IMR-90 (cell line): ENCODE measurements around the gene CPEB3. TPM values are rescaled to one million over a fixed set of nuclear protein-coding genes. Genes with fewer than 3 reads are reported as not detected.

Experiments used
- ATAC-seq: fragments of 200-7000 bp; cut with Tn5 transposase; 2 replicates; pipeline ENCODE4 v1.9.1; 2020; ENCODE audit warnings: low read depth, mild to moderate bottlenecking, moderate library complexity
- BruUV-seq: library from RNA; stranded (reverse); fragments of 400-500 nt; replicated peaks from 2 replicates; lab custom pipeline; 2021; lab: Mats Ljungman, UMichigan
- CTCF ChIA-PET: fragments of 300-600 bp; formaldehyde crosslinking; extraction: SDS; loops from one replicate; lab custom pipeline; 2021; ENCODE audit warnings: antibody characterized with exemption; lab: Yijun Ruan, JAX
- POLR2A ChIA-PET: fragments of 300-600 bp; sonication (Branson Sonifier 250); formaldehyde crosslinking; loops from one replicate; lab custom pipeline; 2022; ENCODE audit warnings: antibody characterized with exemption; ENCODE audit not compliant: unreplicated experiment; lab: Charles Lee
- DNase-seq: peaks from one replicate; pipeline ENCODE4 v3.0.0; 2013
- H2AFZ ChIP-seq: replicated peaks from 2 replicates; pipeline ENCODE3; 2013; ENCODE audit warnings: low read length, mild to moderate bottlenecking; ENCODE audit not compliant: poor library complexity
- H2AK5ac ChIP-seq: 2 replicates; pipeline ENCODE4 v1.6.1; 2013; ENCODE audit warnings: low read depth, low read length, inconsistent platforms
- H2AK9ac ChIP-seq: replicated peaks from 2 replicates; pipeline ENCODE3; 2013; ENCODE audit warnings: mild to moderate bottlenecking, low read depth, low read length, moderate library complexity; ENCODE audit not compliant: poor library complexity
- H2BK120ac ChIP-seq: 2 replicates; pipeline ENCODE4 v1.6.1; 2013; ENCODE audit warnings: low read depth, low read length, inconsistent platforms
- H2BK15ac ChIP-seq: 3 replicates; pipeline ENCODE4 v1.6.1; 2013; ENCODE audit warnings: low read depth, low read length, inconsistent platforms
- H2BK20ac ChIP-seq: 2 replicates; pipeline ENCODE4 v1.6.1; 2013; ENCODE audit warnings: low read depth, mild to moderate bottlenecking, inconsistent platforms, low read length, moderate library complexity
- H2BK5ac ChIP-seq: 2 replicates; pipeline ENCODE4 v1.6.1; 2013; ENCODE audit warnings: mild to moderate bottlenecking, low read depth, low read length, inconsistent platforms; ENCODE audit not compliant: poor library complexity, severe bottlenecking
- H3K14ac ChIP-seq: replicated peaks from 2 replicates; pipeline ENCODE4 v1.6.1; 2013; ENCODE audit warnings: low read depth, low read length, inconsistent platforms
- H3K18ac ChIP-seq: 2 replicates; pipeline ENCODE4 v1.6.1; 2013; ENCODE audit warnings: low read depth, low read length, control low read depth
- H3K23ac ChIP-seq: 2 replicates; pipeline ENCODE4 v1.6.1; 2013; ENCODE audit warnings: low read depth, low read length, inconsistent platforms
- H3K27ac ChIP-seq: 2 replicates; pipeline ENCODE4 v1.5.1; 2013; ENCODE audit warnings: mild to moderate bottlenecking, control low read depth, low read length; ENCODE audit not compliant: insufficient read depth
- H3K27me3 ChIP-seq: 2 replicates; pipeline ENCODE4 v1.6.1; 2013; ENCODE audit warnings: low read length; ENCODE audit not compliant: control insufficient read depth, insufficient read depth
- H3K36me3 ChIP-seq: 2 replicates; pipeline ENCODE4 v1.6.1; 2013; ENCODE audit warnings: low read length, mixed read lengths; ENCODE audit not compliant: control insufficient read depth, insufficient read depth
- H3K4ac ChIP-seq: 2 replicates; pipeline ENCODE4 v1.6.1; 2013; ENCODE audit warnings: low read depth, low read length, inconsistent platforms
- H3K4me1 ChIP-seq: 2 replicates; pipeline ENCODE4 v1.6.1; 2013; ENCODE audit warnings: low read length, mixed read lengths; ENCODE audit not compliant: control insufficient read depth, insufficient read depth
- H3K4me2 ChIP-seq: 2 replicates; pipeline ENCODE4 v1.6.1; 2013; ENCODE audit warnings: low read depth, mild to moderate bottlenecking, control low read depth, low read length, moderate library complexity
- H3K4me3 ChIP-seq: 2 replicates; pipeline ENCODE4 v1.5.1; 2013; ENCODE audit warnings: low read depth, mild to moderate bottlenecking, control low read depth, low read length, moderate library complexity; ENCODE audit not compliant: insufficient read depth
- H3K56ac ChIP-seq: 2 replicates; pipeline ENCODE4 v1.6.1; 2013; ENCODE audit warnings: low read length, inconsistent platforms; ENCODE audit not compliant: insufficient read depth; ENCODE audit errors: extremely low read depth
- H3K79me1 ChIP-seq, 2 experiments: 2 replicates each; pipeline ENCODE4 v1.6.1; 2013; ENCODE audit warnings: low read length in 2 of 2, inconsistent platforms in 1 of 2, low read depth in 1 of 2
- H3K9ac ChIP-seq: 2 replicates; pipeline ENCODE4 v1.6.1; 2013; ENCODE audit warnings: low read depth, low read length, control low read depth
- H3K9me1 ChIP-seq: 2 replicates; pipeline ENCODE4 v1.6.1; 2013; ENCODE audit warnings: low read length, inconsistent platforms; ENCODE audit not compliant: insufficient read depth
- H3K9me3 ChIP-seq: 2 replicates; pipeline ENCODE4 v1.6.1; 2013; ENCODE audit warnings: low read length; ENCODE audit not compliant: control insufficient read depth, insufficient read depth
- H4K20me1 ChIP-seq: 2 replicates; pipeline ENCODE4 v1.6.1; 2013; ENCODE audit warnings: low read length, inconsistent platforms; ENCODE audit not compliant: insufficient read depth
- H4K5ac ChIP-seq: 2 replicates; pipeline ENCODE4 v1.6.1; 2013; ENCODE audit warnings: mild to moderate bottlenecking, low read depth, low read length, control low read depth
- H4K8ac ChIP-seq, 2 experiments: 2 replicates each; pipeline ENCODE4 v1.6.1; 2013; ENCODE audit warnings: low read depth in 2 of 2, low read length in 2 of 2, control low read depth in 1 of 2, inconsistent platforms in 1 of 2
- H4K91ac ChIP-seq: 2 replicates; pipeline ENCODE4 v1.6.1; 2013; ENCODE audit warnings: low read depth, low read length, inconsistent platforms; ENCODE audit not compliant: insufficient read depth
- BHLHE40 ChIP-seq: fragments of 150-350 bp; IDR thresholded peaks from 2 replicates; pipeline ENCODE4 v1.6.1; 2016; ENCODE audit warnings: mild to moderate bottlenecking, low read depth, low read length
- CEBPB ChIP-seq: IDR thresholded peaks from 2 replicates; pipeline ENCODE4 v1.6.1; 2012; ENCODE audit warnings: low read depth, low read length, improper control_type of control experiment
- CHD1 ChIP-seq: IDR thresholded peaks from 2 replicates; pipeline ENCODE4 v1.6.1; 2012; ENCODE audit warnings: low read depth, low read length, improper control_type of control experiment
- CTCF ChIP-seq: conservative IDR thresholded peaks from 2 replicates; pipeline ENCODE4 v1.5.1; 2012; ENCODE audit warnings: mild to moderate bottlenecking, low read depth, low read length, improper control_type of control experiment
- ELK1 ChIP-seq: fragments of 150-350 bp; IDR thresholded peaks from 2 replicates; pipeline ENCODE4 v1.6.1; 2016; ENCODE audit warnings: low read depth, mild to moderate bottlenecking, low read length, moderate library complexity, borderline replicate concordance
- FOS ChIP-seq: fragments of 150-350 bp; IDR thresholded peaks from 2 replicates; pipeline ENCODE4 v1.6.1; 2016; ENCODE audit warnings: low read depth, low read length
- MAFK ChIP-seq: IDR thresholded peaks from 2 replicates; pipeline ENCODE4 v1.6.1; 2012; ENCODE audit warnings: low read depth, low read length, improper control_type of control experiment
- MAZ ChIP-seq: IDR thresholded peaks from 2 replicates; pipeline ENCODE4 v1.6.1; 2012; ENCODE audit warnings: low read depth, mild to moderate bottlenecking, low read length, improper control_type of control experiment, moderate library complexity, borderline replicate concordance
- MXI1 ChIP-seq: IDR thresholded peaks from 2 replicates; pipeline ENCODE4 v1.6.1; 2012; ENCODE audit warnings: low read depth, mild to moderate bottlenecking, low read length, moderate library complexity, borderline replicate concordance
- NFE2L2 ChIP-seq: fragments of 150-350 bp; IDR thresholded peaks from 2 replicates; pipeline ENCODE4 v1.6.1; 2016; ENCODE audit warnings: low read depth, mild to moderate bottlenecking, low read length
- POLR2A ChIP-seq: IDR thresholded peaks from 2 replicates; pipeline ENCODE4 v1.6.1; 2012; ENCODE audit warnings: mild to moderate bottlenecking, low read depth, low read length
- RAD21 ChIP-seq: IDR thresholded peaks from 2 replicates; pipeline ENCODE4 v1.6.1; 2012; ENCODE audit warnings: low read length, improper control_type of control experiment
- RCOR1 ChIP-seq: IDR thresholded peaks from 2 replicates; pipeline ENCODE4 v1.6.1; 2012; ENCODE audit warnings: mild to moderate bottlenecking, low read length, improper control_type of control experiment; ENCODE audit not compliant: insufficient replicate concordance
- RFX5 ChIP-seq: IDR thresholded peaks from 2 replicates; pipeline ENCODE4 v1.8.0; 2012; ENCODE audit warnings: low read depth, mild to moderate bottlenecking, low read length, moderate library complexity
- SMC3 ChIP-seq: fragments of 150-350 bp; IDR thresholded peaks from 2 replicates; pipeline ENCODE4 v1.6.1; 2016; ENCODE audit warnings: low read depth, mild to moderate bottlenecking, antibody characterized with exemption, low read length, moderate library complexity
- USF2 ChIP-seq: fragments of 150-350 bp; IDR thresholded peaks from 2 replicates; pipeline ENCODE4 v1.6.1; 2017; ENCODE audit warnings: mild to moderate bottlenecking, antibody characterized with exemption, low read length, low read depth
- WGBS, 2 experiments: methylation state at CpG; one replicate each; pipeline versions ENCODE4 v1.1.5 to v1.1.7; 2013; ENCODE audit warnings: missing lambda C conversion rate in 2 of 2; ENCODE audit not compliant: insufficient read length in 1 of 2; ENCODE audit errors: extremely low coverage in 2 of 2; 5-methylcytosine and 5-hydroxymethylcytosine counted together
- dilution Hi-C: fragments of 300-500 bp; cut with HindIII; formaldehyde crosslinking; loops from one replicate; pipeline ENCODE4 v1.14.3; 2018; ENCODE audit warnings: low sequenced_read_pairs; ENCODE audit not compliant: unreplicated experiment
- in situ Hi-C: fragments of 300-500 bp; cut with MboI; formaldehyde crosslinking; loops from 3 replicates; pipeline ENCODE4 v1.14.3; 2019; ENCODE audit warnings: low sequenced_read_pairs, inconsistent platforms, mixed read lengths
- intact Hi-C: fragments of 100-400 bp; cut with micrococcal nuclease; formaldehyde crosslinking; loops from 2 replicates; pipeline ENCODE4 v1.10.0; 2022
- polyA plus RNA-seq, 3 experiments: library from polyadenylated mRNA; depleted of rRNA; stranded (reverse); fragments of >200 nt; gene quantifications; 2 replicates each; pipeline ENCODE4 v1.2.3, GENCODE V29; 2012; ENCODE audit warnings: low replicate concordance in 1 of 3
- total RNA-seq: library from RNA; depleted of rRNA; stranded (reverse); fragments of >200 nt; gene quantifications from 2 replicates; pipeline ENCODE4 v1.2.3, GENCODE V29; 2012

Gene CPEB3
- total and polyA plus RNA-seq, 2 of the 4 experiments (the other 2 are of a cell fraction), result 0.18 to 0.36 TPM

GRCh38 chr10:92113911-92114600, 176.8 kb downstream of the CPEB3 start:
- H3K56ac ChIP-seq, result no peak overlapping the region
- H4K91ac ChIP-seq, result no peak overlapping the region
- H4K5ac ChIP-seq, result no peak overlapping the region
- H3K9me1 ChIP-seq, result peaks cover 3% of the 10 kb centered on the region; the same call in 1 of the 2 replicates
- no TSS peak for BruUV-seq
- intact Hi-C loops (no loop called here), dilution Hi-C loops (no loop called here), in situ Hi-C loops (no loop called here)
- no peaks in the 10 kb centered on the region for H3K9me3 ChIP-seq
- H3K23ac ChIP-seq, result no peak overlapping the region
- H4K8ac ChIP-seq, result no peak overlapping the region
- H3K18ac ChIP-seq, result no peak overlapping the region
- H2BK5ac ChIP-seq, result no peak overlapping the region
- H3K4me2 ChIP-seq, result no peak overlapping the region
- no peak overlapping the region for H2AK5ac ChIP-seq
- H3K4ac ChIP-seq, result no peak overlapping the region
- H2BK15ac ChIP-seq, result no peak overlapping the region
- peaks cover 5% of the 10 kb centered on the region for H3K4me1 ChIP-seq
- no peaks in the 10 kb centered on the region; a peak in 1 of 4 replicates for H3K79me1 ChIP-seq
- no peak overlapping the region for H3K4me3 ChIP-seq
- no peak overlapping the region for H2BK120ac ChIP-seq
- no peaks in the 10 kb centered on the region for H3K27me3 ChIP-seq
- ATAC-seq (no peak), DNase-seq (no peak)
- H2BK20ac ChIP-seq, result no peak overlapping the region
- CTCF ChIA-PET, result interaction anchor here (1.0 kb wide), 1 partner anchor 14 kb away, joined by 3 read pairs; no protein-coding TSS in a partner anchor
- H4K20me1 ChIP-seq, result no peaks in the 10 kb centered on the region; the same call in 1 of the 2 replicates
- no CpG with 5 or more reads among the region's 4 CpGs for WGBS, 2 experiments
- no peak overlapping the region for H3K9ac ChIP-seq
- TF ChIP-seq RCOR1 (no peak), RFX5 (no peak), CTCF (no peak), MXI1 (no peak), ELK1 (no peak), USF2 (no peak), CEBPB (no peak), NFE2L2 (no peak), SMC3 (no peak), CHD1 (no peak), RAD21 (no peak), POLR2A (no peak), BHLHE40 (no peak), MAZ (no peak), FOS (no peak), MAFK (no peak)
- H3K14ac ChIP-seq, result no peak overlapping the region
- no peaks in the 10 kb centered on the region for H3K36me3 ChIP-seq
- no peak overlapping the region for H2AK9ac ChIP-seq
- H2AFZ ChIP-seq, result no peak overlapping the region
- no peak overlapping the region for H3K27ac ChIP-seq
- POLR2A ChIA-PET, result no interaction called here
